KOPT-K1 (cell line): Measurements from ENCODE around the gene ZNF264.
"Not testable (repeated sequence)": the region's sequence is repeated elsewhere in the genome, so short reads cannot be mapped to it uniquely, and the experiment has no call there.

ENCODE experiments used
- H3K27ac ChIP-seq: fragments of 200-600 bp; sonication (generic); 2 replicates; pipeline ENCODE4 v1.5.1; 2016; ENCODE audit warnings: antibody characterized with exemption, mild to moderate bottlenecking, low read depth, low read length; ENCODE audit not compliant: poor library complexity, severe bottlenecking
- H3K36me3 ChIP-seq: fragments of 200-600 bp; sonication (generic); 2 replicates; pipeline ENCODE4 v1.5.1; 2017; ENCODE audit warnings: antibody characterized with exemption, mild to moderate bottlenecking, low read length, moderate library complexity; ENCODE audit not compliant: insufficient read depth
- H3K9me3 ChIP-seq: fragments of 200-600 bp; sonication (generic); 2 replicates; pipeline ENCODE4 v1.5.1; 2017; ENCODE audit warnings: antibody characterized with exemption, low read length, mild to moderate bottlenecking; ENCODE audit not compliant: insufficient read depth, poor library complexity, severe bottlenecking

ZNF264 gene

DNA sequence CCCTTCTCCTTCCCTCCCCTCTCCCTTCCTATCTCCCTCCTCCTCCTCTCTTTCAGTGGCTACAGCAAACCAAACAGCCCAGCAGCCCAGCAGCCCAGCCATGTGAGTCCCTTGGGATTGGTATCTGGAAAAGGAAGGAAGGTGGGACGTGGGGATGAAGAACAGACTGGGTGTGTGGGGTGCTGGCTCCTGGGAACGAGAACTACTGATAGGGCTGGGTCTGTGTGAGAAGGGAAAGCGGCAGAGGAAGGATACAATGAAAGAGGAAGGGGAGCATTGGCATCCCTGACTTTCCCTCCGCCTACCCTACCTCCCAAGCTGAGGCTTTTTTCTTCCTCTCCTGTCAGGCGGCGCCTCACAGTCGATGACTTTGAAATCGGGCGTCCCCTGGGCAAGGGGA is 40.4 kb downstream of the ZNF264 start:
- H3K27ac ChIP-seq: no peak overlapping the region
- H3K9me3 ChIP-seq: no peaks in the 10 kb centered on the region
- H3K36me3 ChIP-seq: no peaks in the 10 kb centered on the region

DNA sequence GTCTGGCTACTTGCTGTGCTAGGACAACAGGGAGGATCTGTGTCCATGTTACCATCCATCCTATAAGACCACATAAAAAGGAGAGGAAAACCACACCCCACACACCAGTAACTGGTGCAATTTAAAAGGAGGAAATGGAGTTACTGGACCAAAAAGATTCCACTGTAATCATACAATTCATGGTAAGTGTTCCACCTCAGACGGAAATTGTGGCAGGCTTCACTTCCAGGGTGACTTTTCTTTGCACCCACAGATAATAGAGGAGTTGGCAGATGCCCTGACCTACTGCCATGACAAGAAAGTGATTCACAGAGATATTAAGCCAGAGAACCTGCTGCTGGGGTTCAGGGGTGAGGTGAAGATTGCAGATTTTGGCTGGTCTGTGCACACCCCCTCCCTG is 41.9 kb downstream of the ZNF264 start:
- Histone ChIP-seq H3K9me3 (no peaks in the 10 kb centered on the region), H3K27ac (no peak overlapping the region), H3K36me3 (no peaks in the 10 kb centered on the region)

DNA sequence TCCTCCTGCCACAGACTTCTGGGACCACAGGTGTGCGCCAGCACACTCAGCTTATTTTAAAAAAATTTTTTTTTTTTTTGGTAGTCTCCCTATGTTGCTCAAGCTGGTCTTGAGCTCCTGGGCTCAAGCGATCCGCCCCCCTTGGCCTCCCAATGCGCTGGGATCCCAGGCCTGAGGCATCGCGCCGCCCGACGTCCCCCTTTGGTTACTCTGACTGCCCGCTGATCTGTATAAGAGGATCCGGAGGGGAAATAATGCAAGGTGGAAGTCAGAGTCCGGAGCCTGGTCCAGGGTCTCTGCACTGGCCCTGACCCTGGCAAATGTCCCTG is 48.6 kb downstream of the ZNF264 start:
- Histone ChIP-seq H3K27ac (peak overlapping the region; percentile 70), H3K9me3 (no peaks in the 10 kb centered on the region), H3K36me3 (peaks cover 14% of the 10 kb centered on the region)

DNA sequence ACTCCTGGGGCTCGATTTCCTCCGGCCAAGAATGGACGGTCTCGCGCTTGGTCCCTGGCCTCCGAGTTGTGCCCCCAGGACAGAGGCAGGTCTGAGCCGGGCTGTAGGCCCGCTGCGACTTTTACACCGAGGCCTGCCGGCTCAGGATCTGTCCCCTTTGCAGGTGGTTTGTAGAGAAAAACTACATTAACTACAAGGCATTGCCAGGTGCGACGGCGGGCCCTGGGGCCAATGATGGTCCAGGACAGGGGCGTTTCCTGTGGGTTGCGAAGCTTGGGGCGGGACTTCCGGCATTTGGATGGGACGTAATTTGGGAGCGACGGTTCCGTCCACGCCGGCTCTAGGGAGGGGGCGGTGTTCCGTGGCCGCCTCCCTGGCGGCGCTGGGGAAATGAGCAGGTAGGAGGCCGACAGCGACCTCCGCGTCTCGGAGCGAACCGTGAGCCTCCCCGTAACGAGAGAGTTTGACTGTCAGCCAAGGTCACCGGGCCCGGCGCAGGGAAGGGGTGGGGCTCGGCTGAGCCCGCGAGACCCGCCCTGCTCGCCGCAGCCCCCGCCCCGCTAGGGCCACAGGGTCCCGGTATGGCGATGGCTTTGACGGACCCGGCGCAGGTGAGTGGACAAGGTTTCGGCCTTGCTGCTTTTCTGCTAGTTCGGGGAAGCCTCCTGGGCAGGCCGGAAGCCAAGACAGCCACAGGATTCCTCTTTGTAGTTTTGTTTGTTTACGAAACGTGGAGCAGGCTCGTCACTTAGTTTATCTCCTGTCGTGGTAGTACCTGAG is 49.2 kb downstream of the ZNF264 start, which contains the start of gene ZNF805:
Gene ZNF805 (plus strand): TSS at position 322 of the 780 bp plus-strand sequence. CDS start 260 bp downstream, at position 582.
- no peaks in the 10 kb centered on the region for H3K9me3 ChIP-seq
- peaks cover 19% of the 10 kb centered on the region for H3K36me3 ChIP-seq
- H3K27ac ChIP-seq: peak within 1 kb of the TSS; percentile 70

DNA sequence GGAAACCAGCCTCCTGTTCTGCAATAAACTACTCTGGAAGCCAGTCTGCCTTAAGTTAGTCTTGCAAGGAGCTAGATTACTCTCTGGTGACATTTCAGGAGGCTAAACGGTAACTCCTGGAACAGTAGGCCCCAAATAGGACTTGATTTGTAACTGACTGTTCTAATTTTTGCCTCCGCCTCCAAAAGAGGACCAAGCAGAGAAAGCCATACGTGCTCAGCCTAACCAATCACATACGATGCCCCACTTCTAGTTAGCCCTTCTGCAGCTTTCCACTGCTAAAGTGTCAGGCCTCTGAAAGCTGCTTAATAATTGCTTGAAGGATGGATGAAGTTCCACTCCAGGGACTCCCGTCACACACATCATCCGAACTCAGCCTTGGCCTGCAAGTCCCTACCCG is 49.9 kb downstream of the ZNF264 start:
- no peaks in the 10 kb centered on the region for H3K9me3 ChIP-seq
- H3K27ac ChIP-seq: peak overlapping the region; percentile 70
- peaks cover 26% of the 10 kb centered on the region for H3K36me3 ChIP-seq

DNA sequence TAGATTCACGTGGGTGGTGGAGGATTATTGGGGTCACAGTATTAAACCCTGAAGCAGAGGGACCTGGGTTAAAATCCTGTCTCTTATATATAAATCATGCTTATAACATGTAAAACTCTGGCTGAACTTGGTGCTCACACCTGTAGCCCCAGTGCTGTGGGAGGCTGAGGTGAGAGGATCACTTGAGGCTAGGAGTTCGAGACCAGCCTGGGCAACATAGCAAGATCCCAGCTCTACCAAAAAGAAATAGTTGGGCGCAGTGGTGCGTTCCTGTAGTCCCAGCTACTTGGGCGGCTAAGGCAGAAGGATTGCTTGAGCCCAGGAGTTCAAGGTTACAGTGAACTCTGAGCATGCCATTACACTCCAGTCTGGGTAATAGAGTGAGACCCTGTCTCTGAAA is 51.5 kb downstream of the ZNF264 start:
- Histone ChIP-seq H3K27ac (no peak overlapping the region), H3K36me3 (peaks cover 41% of the 10 kb centered on the region), H3K9me3 (no peaks in the 10 kb centered on the region)

DNA sequence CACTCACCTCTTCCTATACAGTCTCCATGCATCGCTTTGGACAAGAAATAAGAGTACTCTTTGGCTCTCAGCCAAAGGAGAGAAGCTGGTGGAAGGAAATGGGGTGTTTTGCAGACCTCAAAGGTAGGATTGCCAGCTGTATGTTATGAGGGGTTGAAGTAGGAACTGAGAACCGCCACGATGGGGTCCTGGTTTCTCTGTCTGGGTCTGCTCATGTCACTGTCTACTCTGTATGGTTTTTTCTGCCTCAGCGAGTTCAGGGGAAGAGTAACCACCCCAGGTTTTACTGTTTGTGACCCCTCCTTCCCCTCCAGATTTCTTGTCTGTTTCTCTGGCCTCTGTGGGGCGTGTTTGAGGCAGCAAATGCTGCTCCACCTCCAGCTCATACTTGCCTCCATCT is 53.2 kb downstream of the ZNF264 start:
- Histone ChIP-seq H3K9me3 (no peaks in the 10 kb centered on the region), H3K36me3 (peaks cover 58% of the 10 kb centered on the region), H3K27ac (no peak overlapping the region)

DNA sequence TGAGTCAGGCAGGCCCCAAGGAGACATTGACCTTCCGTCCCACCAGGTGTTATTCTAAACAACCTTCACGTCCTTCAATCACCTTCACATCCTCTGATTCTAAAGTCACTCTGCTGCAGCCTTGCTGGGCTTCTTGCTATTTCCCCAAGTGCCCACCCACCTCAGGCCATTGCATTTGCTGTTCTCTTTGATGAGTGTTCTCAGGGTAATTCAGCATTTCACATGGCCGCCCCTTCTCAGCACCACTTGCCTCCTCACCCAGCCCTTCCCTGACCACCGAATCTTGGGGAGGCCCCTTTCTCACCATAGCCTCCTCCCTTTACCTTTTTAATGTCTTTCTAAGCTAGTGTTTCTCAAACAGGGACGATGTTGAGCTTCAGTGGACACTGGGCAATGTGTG is 53.8 kb downstream of the ZNF264 start:
- Histone ChIP-seq H3K9me3 (no peaks in the 10 kb centered on the region), H3K27ac (no peak overlapping the region), H3K36me3 (peaks cover 60% of the 10 kb centered on the region)

DNA sequence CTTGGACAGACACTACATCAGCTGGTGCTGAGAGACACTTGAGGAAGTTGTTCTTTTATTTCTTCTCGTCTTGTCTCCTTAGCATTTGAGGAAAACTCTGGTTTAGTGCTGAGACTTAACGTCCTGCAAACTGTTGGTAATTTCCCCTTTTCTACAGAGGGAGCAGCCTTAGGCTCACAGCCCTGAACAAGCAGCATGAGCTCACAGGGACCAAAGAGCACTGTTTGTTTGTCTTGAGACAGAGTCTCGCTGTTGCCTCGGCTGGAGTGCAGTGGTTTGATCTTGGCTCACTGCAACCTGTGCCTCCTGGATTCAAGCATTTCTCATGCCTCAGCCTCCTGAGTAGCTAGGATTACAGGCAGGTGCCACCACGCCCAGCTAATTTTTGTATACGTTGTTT is 54.7 kb downstream of the ZNF264 start:
- Histone ChIP-seq H3K27ac (no peak overlapping the region), H3K9me3 (no peaks in the 10 kb centered on the region), H3K36me3 (peaks cover 69% of the 10 kb centered on the region)

DNA sequence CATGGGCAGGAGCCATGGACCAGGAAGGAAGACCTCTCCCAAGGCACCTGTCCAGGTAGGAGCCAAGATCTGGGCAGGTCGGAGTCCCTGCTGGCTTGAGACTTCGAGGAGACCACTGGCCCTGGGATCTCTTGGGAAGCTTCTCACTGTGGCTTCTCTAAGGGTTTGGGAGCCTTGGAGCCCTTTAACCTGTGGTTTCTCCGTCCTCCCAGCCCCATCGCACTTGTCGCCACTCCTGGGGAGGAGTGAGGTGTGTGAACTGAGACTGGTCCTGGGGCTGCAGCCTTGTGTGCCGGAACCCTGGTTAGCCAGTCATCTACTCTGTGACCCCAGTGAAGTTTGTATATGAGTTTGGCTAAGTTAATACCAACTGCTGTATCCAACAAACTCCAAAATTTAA is 57.3 kb downstream of the ZNF264 start:
- Histone ChIP-seq H3K27ac (no peak overlapping the region), H3K9me3 (no peaks in the 10 kb centered on the region), H3K36me3 (peaks cover 93% of the 10 kb centered on the region)

DNA sequence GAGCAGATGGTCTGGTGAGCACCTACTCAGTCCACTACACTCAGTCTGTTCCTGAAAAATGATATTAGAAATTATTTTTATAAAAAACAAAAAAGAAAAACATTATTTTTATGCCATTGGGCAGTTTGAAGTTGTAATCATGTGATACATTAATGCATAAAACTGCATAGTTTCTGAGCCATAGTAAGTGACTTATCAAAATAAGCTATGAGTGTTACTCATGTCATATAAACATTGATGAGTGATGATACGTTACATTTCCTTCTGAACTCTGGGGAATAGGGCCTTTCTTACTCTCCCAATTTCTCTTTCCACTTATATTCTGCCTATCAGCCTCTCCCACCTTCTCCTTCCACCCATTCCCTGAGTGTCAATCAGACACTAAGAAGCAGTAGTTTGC is 58.0 kb downstream of the ZNF264 start:
- Histone ChIP-seq H3K9me3 (no peaks in the 10 kb centered on the region), H3K27ac (no peak overlapping the region), H3K36me3 (peaks cover 93% of the 10 kb centered on the region)

DNA sequence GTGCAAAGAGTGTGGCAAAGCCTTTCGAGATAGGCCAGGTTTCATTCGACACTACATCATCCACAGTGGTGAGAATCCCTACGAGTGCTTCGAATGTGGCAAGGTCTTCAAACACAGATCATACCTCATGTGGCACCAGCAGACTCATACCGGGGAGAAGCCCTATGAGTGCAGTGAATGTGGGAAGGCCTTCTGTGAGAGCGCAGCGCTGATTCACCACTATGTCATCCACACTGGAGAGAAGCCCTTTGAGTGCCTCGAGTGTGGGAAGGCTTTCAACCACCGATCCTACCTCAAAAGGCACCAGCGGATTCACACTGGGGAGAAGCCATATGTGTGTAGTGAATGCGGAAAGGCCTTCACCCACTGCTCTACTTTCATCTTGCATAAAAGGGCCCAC is 62.5 kb downstream of the ZNF264 start:
- H3K27ac ChIP-seq, H3K9me3 ChIP-seq: not testable (repeated sequence)
- peaks cover 68% of the 10 kb centered on the region for H3K36me3 ChIP-seq

DNA sequence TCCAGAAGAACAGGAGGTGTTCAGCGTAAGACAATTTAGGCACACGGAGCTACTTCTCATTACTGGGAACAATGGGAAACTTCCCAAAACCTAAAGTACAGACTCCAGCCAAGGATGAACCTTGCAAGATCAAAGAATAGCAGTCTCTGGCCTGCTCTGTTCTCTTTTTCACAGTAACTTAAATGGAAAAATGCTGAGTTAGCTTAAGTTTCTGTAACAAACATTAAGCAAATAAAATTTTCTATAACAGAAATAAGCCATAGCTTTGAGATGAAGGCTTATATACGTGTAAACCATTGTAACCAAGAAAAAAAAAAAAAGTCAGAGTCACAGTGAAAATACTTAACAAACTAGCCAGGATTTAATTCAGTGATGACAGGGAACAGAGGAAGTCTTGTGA is 70.7 kb downstream of the ZNF264 start:
- H3K36me3 ChIP-seq: peaks cover 24% of the 10 kb centered on the region
- H3K9me3 ChIP-seq: no peaks in the 10 kb centered on the region
- no peak overlapping the region for H3K27ac ChIP-seq

DNA sequence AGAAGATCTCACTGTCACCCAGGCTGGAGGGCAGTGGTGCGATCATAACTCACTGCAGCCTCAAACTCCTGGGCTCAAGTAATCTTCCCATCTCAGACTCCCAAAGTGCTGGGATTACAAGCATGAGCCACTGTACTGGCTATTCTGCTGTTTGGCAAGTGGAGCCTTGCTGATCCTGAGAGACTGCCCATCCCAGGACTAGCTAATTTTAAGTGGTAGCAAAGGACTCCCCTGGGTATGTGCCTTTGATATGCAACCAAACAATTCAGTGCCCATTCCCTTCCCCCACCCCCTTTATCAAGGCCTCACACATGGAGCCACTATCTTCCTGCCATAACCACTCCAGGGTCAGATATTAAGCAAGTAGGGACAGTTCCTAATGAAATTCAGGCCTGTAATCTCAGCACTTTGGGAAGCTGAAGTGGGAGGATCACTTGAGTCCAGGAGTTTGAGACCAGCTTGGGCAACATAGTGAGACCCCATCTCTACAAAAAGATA is 72.0 kb downstream of the ZNF264 start:
- peaks cover 27% of the 10 kb centered on the region for H3K36me3 ChIP-seq
- no peaks in the 10 kb centered on the region for H3K9me3 ChIP-seq
- no peak overlapping the region for H3K27ac ChIP-seq

DNA sequence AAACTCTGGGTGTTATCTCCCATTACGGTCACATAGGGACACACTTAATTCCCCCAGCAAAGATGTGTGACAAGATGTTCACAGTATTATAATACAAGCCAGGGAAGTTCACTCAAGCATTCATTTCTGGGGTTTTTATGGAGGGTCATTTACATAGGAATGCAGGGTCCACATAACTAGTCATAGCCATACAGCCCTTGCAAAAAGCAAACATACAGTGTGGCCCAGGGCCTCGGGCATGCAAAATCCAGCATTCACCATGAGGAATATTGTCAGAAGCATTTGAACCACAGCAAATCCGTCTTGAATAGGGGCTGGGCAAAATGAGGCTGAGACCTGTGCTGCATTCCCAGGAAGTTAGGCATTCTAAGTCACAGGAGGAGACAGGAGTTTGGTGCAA is 76.0 kb downstream of the ZNF264 start:
- Histone ChIP-seq H3K9me3 (no peaks in the 10 kb centered on the region), H3K36me3 (peaks cover 14% of the 10 kb centered on the region; the same call in 1 of the 2 replicates), H3K27ac (no peak overlapping the region)
